ENCODE results near the gene BMP2.

The BMP2 gene

GRCh38 chr20:6732851-6733250, 34.6 kb upstream of the BMP2 start:
- TF ChIP-seq ZFX (IDR thresholded peaks at IDR 0.05; ENCODE audit: borderline replicate concordance) (no peak), CTCF (IDR thresholded peaks at IDR 0.05) (no peak)
- H3K27ac ChIP-seq, result no peak overlapping the region

- TF ChIP-seq CTCF (IDR thresholded peaks at IDR 0.05), result no peak
- no peak for TF ChIP-seq ZFX (IDR thresholded peaks at IDR 0.05; ENCODE audit: borderline replicate concordance)
- H3K27ac ChIP-seq, result no peak overlapping the region
Measured at GRCh38 chr20:6733965-6734364, 33.5 kb upstream of the BMP2 start.

GRCh38 chr20:6735942-6736845, 31.3 kb upstream of the BMP2 start:
- no peak for TF ChIP-seq CTCF (IDR thresholded peaks at IDR 0.05)
- TF ChIP-seq ZFX (IDR thresholded peaks at IDR 0.05; ENCODE audit: borderline replicate concordance), result no peak
- H3K27ac ChIP-seq, result no peak overlapping the region

- no peak overlapping the region for H3K27ac ChIP-seq
- TF ChIP-seq ZFX (IDR thresholded peaks at IDR 0.05; ENCODE audit: borderline replicate concordance) (no peak), CTCF (IDR thresholded peaks at IDR 0.05) (no peak)
Measured at GRCh38 chr20:6739406-6739805, 28.1 kb upstream of the BMP2 start.

- H3K27ac ChIP-seq, result no peak overlapping the region
- no peak for TF ChIP-seq CTCF (IDR thresholded peaks at IDR 0.05)
- no peak for TF ChIP-seq ZFX (IDR thresholded peaks at IDR 0.05; ENCODE audit: borderline replicate concordance)
Measured at GRCh38 chr20:6740096-6740495, 27.4 kb upstream of the BMP2 start.

GRCh38 chr20:6744180-6744579, 23.3 kb upstream of the BMP2 start:
- no peak overlapping the region for H3K27ac ChIP-seq
- TF ChIP-seq CTCF (IDR thresholded peaks at IDR 0.05) (no peak), ZFX (IDR thresholded peaks at IDR 0.05; ENCODE audit: borderline replicate concordance) (no peak)

GRCh38 chr20:6744805-6745204, 22.7 kb upstream of the BMP2 start:
- TF ChIP-seq CTCF (IDR thresholded peaks at IDR 0.05), result no peak
- no peak for TF ChIP-seq ZFX (IDR thresholded peaks at IDR 0.05; ENCODE audit: borderline replicate concordance)

More at GRCh38 chr20:6744805-6745204, 22.7 kb upstream of the BMP2 start:
- H3K27ac ChIP-seq, result no peak overlapping the region
